HepG2 (cell line): ENCODE measurements around the gene GRP. TPM values are rescaled to one million over a fixed set of nuclear protein-coding genes. Genes with fewer than 3 reads are reported as not detected.

ENCODE experiments used
- ATAC-seq: fragments of 200-7000 bp; cut with Tn5 transposase; 3 replicates; pipeline ENCODE4 v1.9.1; 2020; ENCODE audit warnings: mild to moderate bottlenecking, moderate library complexity
- BruUV-seq: library from RNA; stranded (reverse); fragments of 400-500 nt; replicated peaks from 2 replicates; lab custom pipeline; 2021; lab: Mats Ljungman, UMichigan
- CTCF ChIA-PET: fragments of 300-600 bp; formaldehyde crosslinking; extraction: SDS; loops from one replicate; lab custom pipeline; 2021; ENCODE audit warnings: low total read pairs, inconsistent platforms, low intra/inter-chr PET ratio; lab: Yijun Ruan, JAX
- POLR2A ChIA-PET: fragments of 350-600 bp; sonication (Branson Sonifier 250); formaldehyde crosslinking; loops from one replicate; lab custom pipeline; 2020; ENCODE audit warnings: antibody characterized with exemption, inconsistent platforms; lab: Yijun Ruan, JAX
- DNase-seq: peaks from one replicate; pipeline ENCODE4 v3.0.0-alpha.2; 2015; ENCODE audit warnings: low spot score
- FAIRE-seq: peaks from 3 replicates; lab custom pipeline; 2011; peaks lifted over from hg19 to GRCh38; lab: Jason Lieb, UNC
- H2AFZ ChIP-seq: one replicate; pipeline ENCODE4 v1.6.1; 2011; ENCODE audit warnings: low read length, inconsistent platforms
- H3K27ac ChIP-seq: fragments of 300-600 bp; 3 replicates; pipeline ENCODE4 v1.8.0; 2011; ENCODE audit warnings: mixed run types, mild to moderate bottlenecking, mixed read lengths, low read length, inconsistent platforms; ENCODE audit not compliant: insufficient read depth; ENCODE audit errors: extremely low read length
- H3K27me3 ChIP-seq, 2 experiments: fragments of 200-600 bp in 1 of 2; 2 replicates in 1 of 2; 3 replicates in 1 of 2; pipeline versions ENCODE4 v1.6.0 to v1.8.0; 2011; ENCODE audit warnings: low read length in 2 of 2, mild to moderate bottlenecking in 2 of 2, moderate library complexity in 2 of 2, inconsistent platforms in 1 of 2; ENCODE audit not compliant: insufficient read depth in 2 of 2, control insufficient read depth in 1 of 2
- H3K36me3 ChIP-seq, 2 experiments: fragments of 200-600 bp in 1 of 2; replicated peaks in 1 of 2; 2 replicates in 1 of 2; 3 replicates in 1 of 2; pipeline versions ENCODE4 v1.5.1 to v1.8.0; 2011; ENCODE audit warnings: low read length in 2 of 2, inconsistent platforms in 1 of 2; ENCODE audit not compliant: insufficient read depth in 2 of 2, control insufficient read depth in 1 of 2
- H3K4me1 ChIP-seq: 2 replicates; pipeline ENCODE4 v1.5.1; 2012; ENCODE audit warnings: low read length, inconsistent platforms; ENCODE audit not compliant: insufficient read depth
- H3K4me2 ChIP-seq: 2 replicates; pipeline ENCODE4 v1.6.0; 2011; ENCODE audit warnings: low read depth, low read length, inconsistent platforms
- H3K4me3 ChIP-seq, 3 experiments: fragments of 200-600 bp in 1 of 3; sonication (generic), shearing (Covaris generic) in 1 of 3; replicated peaks in 1 of 3; 2 replicates each; pipeline ENCODE4 v1.5.1; 2011 to 2016; ENCODE audit warnings: low read length in 3 of 3, inconsistent platforms in 2 of 3, low read depth in 2 of 3, mild to moderate bottlenecking in 2 of 3, control low read depth in 1 of 3, mixed read lengths in 1 of 3; ENCODE audit not compliant: insufficient read depth in 1 of 3
- H3K79me2 ChIP-seq: one replicate; pipeline ENCODE4 v1.6.1; 2011; ENCODE audit warnings: low read length, inconsistent platforms; ENCODE audit not compliant: insufficient read depth
- H3K9ac ChIP-seq: 2 replicates; pipeline ENCODE4 v1.6.0; 2011; ENCODE audit warnings: mild to moderate bottlenecking, low read depth, low read length, inconsistent platforms; ENCODE audit not compliant: insufficient read depth
- H3K9me3 ChIP-seq: 2 replicates; pipeline ENCODE4 v1.5.1; 2012; ENCODE audit warnings: mild to moderate bottlenecking, low read length
- H4K20me1 ChIP-seq: 2 replicates; pipeline ENCODE4 v1.6.0; 2011; ENCODE audit warnings: inconsistent platforms, mild to moderate bottlenecking, low read length, moderate library complexity; ENCODE audit not compliant: insufficient read depth
- ELF1 ChIP-seq: sonication (generic); formaldehyde crosslinking; IDR thresholded peaks from 2 replicates; pipeline ENCODE4 v1.4.0; 2020; ENCODE audit warnings: missing genetic modification reagents
- FOXM1 ChIP-seq: sonication (generic); formaldehyde crosslinking; IDR thresholded peaks from 2 replicates; pipeline ENCODE4 v1.5.0; 2020; ENCODE audit warnings: missing genetic modification reagents
- NONO ChIP-seq, 2 experiments: fragments of 450-650 bp in 1 of 2; sonication (generic) in 1 of 2; formaldehyde crosslinking in 1 of 2; IDR thresholded peaks in 1 of 2; conservative IDR thresholded peaks in 1 of 2; 2 replicates each; pipeline versions ENCODE4 v1.6.1 to v1.8.0; 2017 to 2022; ENCODE audit warnings: mild to moderate bottlenecking in 1 of 2, missing genetic modification reagents in 1 of 2, moderate library complexity in 1 of 2
- RARA ChIP-seq: IDR thresholded peaks from 2 replicates; pipeline ENCODE4 v1.6.1; 2016; ENCODE audit warnings: missing genetic modification reagents, missing compliant biosample characterization
- RBM39 ChIP-seq: fragments of 200-400 bp; formaldehyde crosslinking; IDR thresholded peaks from one replicate; pipeline ENCODE4 v1.6.1; 2018; ENCODE audit warnings: antibody characterized with exemption, mild to moderate bottlenecking, low read depth, low read length; ENCODE audit not compliant: poor library complexity, severe bottlenecking
- TCF7L2 ChIP-seq: IDR thresholded peaks from 2 replicates; pipeline ENCODE4 v1.6.1; 2011; ENCODE audit warnings: mild to moderate bottlenecking, low read depth, low read length, moderate library complexity
- WGBS: methylation state at CpG from one replicate; pipeline ENCODE4 v1.1.6; 2017; ENCODE audit warnings: low lambda C conversion rate; 5-methylcytosine and 5-hydroxymethylcytosine counted together
- in situ Hi-C: cut with HindIII; loops from 2 replicates; pipeline ENCODE4 v1.10.0; 2017; ENCODE audit warnings: low pct_unique_long_range_greater_than_20kb; ENCODE audit not compliant: extremely low pct_ligation_motif_present
- intact Hi-C: fragments of 100-400 bp; cut with micrococcal nuclease; formaldehyde crosslinking; loops from one replicate; pipeline ENCODE4 v1.10.0; 2022; ENCODE audit not compliant: unreplicated experiment
- polyA plus RNA-seq, 8 experiments: library from polyadenylated mRNA; depleted of rRNA in 3 of 8; stranded (reverse) in 7 of 8; unstranded in 1 of 8; fragments of >200 nt; fragmentation: Illumina TruSeq in 4 of 8; extraction: Trizol in 4 of 8; gene quantifications; 2 replicates each; pipeline versions ENCODE4 v1.2.1 to v1.2.3, GENCODE V29; 2011 to 2016; ENCODE audit warnings: low read depth in 4 of 8, missing spikeins in 1 of 8, mixed read lengths in 1 of 8; ENCODE audit not compliant: insufficient read depth in 1 of 8
- total RNA-seq, 5 experiments: library from RNA; depleted of rRNA; stranded (reverse); fragments of >200 nt; fragmentation: Illumina TruSeq; extraction: Trizol; gene quantifications; 2 replicates each; pipeline ENCODE4 v1.2.3, GENCODE V29; 2016; ENCODE audit warnings: low read depth in 1 of 5

Gene GRP
- total and polyA plus RNA-seq, 2 of the 13 experiments (the other 11 are each of a cell fraction or from before 2014, with no cell fraction given): not detected

DNA sequence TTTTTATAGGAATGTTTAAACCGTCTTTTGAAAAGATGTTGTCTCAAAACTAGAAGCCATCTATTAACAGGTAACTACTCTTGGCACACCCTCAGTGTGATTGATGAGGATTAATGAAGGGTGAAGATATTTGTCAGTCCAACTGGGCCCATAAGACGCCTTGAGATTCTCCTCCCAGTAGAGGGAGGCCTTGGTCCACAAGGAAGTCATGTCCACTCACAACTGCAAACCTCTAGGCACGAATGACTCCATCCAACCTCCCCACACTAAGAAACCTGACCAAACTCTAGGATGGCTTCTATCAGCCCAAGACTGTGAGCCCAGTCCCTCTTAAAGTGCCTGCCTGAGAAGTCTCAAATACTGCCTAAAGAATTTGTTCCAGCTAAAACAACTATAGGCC lies 19.2 kb upstream of the GRP start:
- ChIA-PET POLR2A (no interaction called here), CTCF (no interaction called here)
- FAIRE-seq: no peak
- no TSS peak for BruUV-seq
- Histone ChIP-seq H3K9ac (no peak overlapping the region), H3K4me3 (no peak overlapping the region), H3K36me3 (no peaks in the 10 kb centered on the region), H3K27me3 (no peaks in the 10 kb centered on the region; a peak in 1 of 5 replicates), H4K20me1 (no peaks in the 10 kb centered on the region), H2AFZ (no peak overlapping the region), H3K4me1 (no peaks in the 10 kb centered on the region), H3K9me3 (no peaks in the 10 kb centered on the region), H3K27ac (no peak overlapping the region), H3K4me2 (no peak overlapping the region), H3K79me2 (no peaks in the 10 kb centered on the region)
- WGBS: 4% methylated on average over 3 of the region's 3 CpGs
- no peak for TF ChIP-seq FOXM1
- TF ChIP-seq RBM39: no peak
- TF ChIP-seq RARA (CRISPR knock-in tag): no peak
- no peak for TF ChIP-seq NONO (IDR thresholded peaks at IDR 0.05)
- no peak for TF ChIP-seq NONO (CRISPR knock-in tag; conservative IDR thresholded peaks at IDR 0.05)
- TF ChIP-seq ELF1 (CRISPR knock-in tag): no peak
- ATAC-seq: no peak
- in situ Hi-C loops (no loop called here), intact Hi-C loops (no loop called here)
- DNase-seq: no peak

DNA sequence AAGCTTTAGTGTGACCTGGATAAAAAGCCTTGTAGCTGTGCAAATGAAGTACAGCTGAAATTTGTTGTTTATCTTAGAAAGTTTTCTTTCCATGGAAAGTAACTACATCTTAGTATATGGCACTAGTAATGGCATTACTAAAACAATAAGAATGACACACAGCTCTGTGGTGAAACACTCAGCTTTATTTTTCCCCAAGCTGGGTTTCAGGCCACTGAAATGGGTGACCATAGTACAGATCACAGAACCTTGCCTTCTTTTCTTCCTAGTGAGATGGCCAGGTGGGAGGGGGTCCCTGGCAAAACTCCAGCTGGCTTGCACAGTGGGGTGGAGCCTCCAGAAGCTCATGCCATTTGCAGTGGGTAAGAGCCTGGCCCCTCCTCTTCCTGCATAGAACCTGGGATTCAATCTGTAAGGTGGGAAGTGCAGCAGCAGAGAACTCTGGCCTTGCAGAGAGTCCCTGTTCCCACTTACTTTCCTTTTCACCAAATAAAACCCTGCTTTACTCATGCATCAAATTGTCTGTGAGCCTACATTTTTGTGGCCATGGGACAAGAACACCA lies 17.6 kb upstream of the GRP start:
- H3K9ac ChIP-seq: no peak overlapping the region
- H3K4me2 ChIP-seq: no peak overlapping the region
- no peak overlapping the region for H2AFZ ChIP-seq
- intact Hi-C loops: no loop called here
- BruUV-seq: no TSS peak
- no peak overlapping the region for H3K27ac ChIP-seq
- in situ Hi-C loops: no loop called here
- POLR2A ChIA-PET: no interaction called here
- no peak for TF ChIP-seq TCF7L2
- TF ChIP-seq, all 625 proteins: peak for 0
- DNase-seq (no peak), ATAC-seq (no peak), FAIRE-seq (no peak)
- no peaks in the 10 kb centered on the region for H3K9me3 ChIP-seq
- H3K4me1 ChIP-seq: no peaks in the 10 kb centered on the region
- no peaks in the 10 kb centered on the region for H3K36me3 ChIP-seq
- no peaks in the 10 kb centered on the region for H3K79me2 ChIP-seq
- CTCF ChIA-PET: no interaction called here
- H3K27me3 ChIP-seq: no peaks in the 10 kb centered on the region; a peak in 1 of 5 replicates
- no peaks in the 10 kb centered on the region for H4K20me1 ChIP-seq
- no peak overlapping the region for H3K4me3 ChIP-seq
